A673 (cell line): Measurements from ENCODE around the gene AKAP17A.

Source experiments
- EZH2 ChIP-seq: fragments of 200-600 bp; sonication (generic); IDR thresholded peaks from 2 replicates; pipeline ENCODE4 v1.6.1; 2017; ENCODE audit warnings: borderline replicate concordance, low read depth, mild to moderate bottlenecking, mixed read lengths, antibody characterized with exemption, low read length; ENCODE audit not compliant: poor library complexity, severe bottlenecking
- TF ChIP-seq, protein P1 (sequence below): fragments of 300-800, 200-600 bp; sonication (generic); conservative IDR thresholded peaks from 2 replicates; pipeline ENCODE4 v1.5.1; 2017; ENCODE audit warnings: low read depth, mild to moderate bottlenecking, antibody characterized with exemption, low read length, moderate library complexity, mixed read lengths

DNA sequence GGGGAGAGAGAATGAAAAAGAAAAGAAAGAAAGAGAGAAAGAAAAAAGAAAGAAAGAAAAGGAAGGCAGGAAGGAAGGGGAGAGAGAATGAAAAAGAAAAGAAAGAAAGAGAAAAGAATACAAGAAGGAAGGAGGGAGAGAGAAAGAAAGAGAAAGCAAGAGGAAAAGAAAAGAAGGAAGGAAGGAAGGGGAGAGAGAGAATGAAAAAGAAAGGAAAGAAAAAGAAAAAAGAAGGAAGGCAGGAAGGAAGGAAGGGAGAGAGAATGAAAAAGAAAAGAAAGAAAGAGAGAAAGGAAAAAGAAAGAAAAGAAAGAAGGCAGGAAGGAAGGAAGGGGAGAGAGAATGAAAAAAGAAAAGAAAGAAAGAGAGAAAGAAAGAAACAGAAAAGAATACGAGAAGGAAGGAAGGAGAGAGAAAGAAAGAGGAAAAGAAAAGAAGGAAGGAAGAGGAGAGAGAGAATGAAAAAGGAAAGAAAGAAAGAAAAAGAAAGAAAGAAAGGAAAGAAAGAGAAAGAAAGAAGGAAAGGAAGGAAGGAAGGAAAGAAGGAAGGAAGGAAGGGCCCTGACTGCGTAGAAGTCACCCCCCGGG is 39.4 kb upstream of the AKAP17A start:
- TF ChIP-seq, protein P1, sequence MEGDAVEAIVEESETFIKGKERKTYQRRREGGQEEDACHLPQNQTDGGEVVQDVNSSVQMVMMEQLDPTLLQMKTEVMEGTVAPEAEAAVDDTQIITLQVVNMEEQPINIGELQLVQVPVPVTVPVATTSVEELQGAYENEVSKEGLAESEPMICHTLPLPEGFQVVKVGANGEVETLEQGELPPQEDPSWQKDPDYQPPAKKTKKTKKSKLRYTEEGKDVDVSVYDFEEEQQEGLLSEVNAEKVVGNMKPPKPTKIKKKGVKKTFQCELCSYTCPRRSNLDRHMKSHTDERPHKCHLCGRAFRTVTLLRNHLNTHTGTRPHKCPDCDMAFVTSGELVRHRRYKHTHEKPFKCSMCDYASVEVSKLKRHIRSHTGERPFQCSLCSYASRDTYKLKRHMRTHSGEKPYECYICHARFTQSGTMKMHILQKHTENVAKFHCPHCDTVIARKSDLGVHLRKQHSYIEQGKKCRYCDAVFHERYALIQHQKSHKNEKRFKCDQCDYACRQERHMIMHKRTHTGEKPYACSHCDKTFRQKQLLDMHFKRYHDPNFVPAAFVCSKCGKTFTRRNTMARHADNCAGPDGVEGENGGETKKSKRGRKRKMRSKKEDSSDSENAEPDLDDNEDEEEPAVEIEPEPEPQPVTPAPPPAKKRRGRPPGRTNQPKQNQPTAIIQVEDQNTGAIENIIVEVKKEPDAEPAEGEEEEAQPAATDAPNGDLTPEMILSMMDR: no peak
- TF ChIP-seq EZH2: no peak
